ENCODE data around the gene NOPCHAP1.
A peak's percentile ranks its signal among the peaks of the same experiment; 100 is the strongest.
"Not testable (repeated sequence)": the region's sequence is repeated elsewhere in the genome, so short reads cannot be mapped to it uniquely, and the experiment has no call there.

NOPCHAP1 gene

GRCh38 chr12:104986022-104986941 is at the start of gene NOPCHAP1:
Gene NOPCHAP1, plus strand, starts transcription at chr12:104986316. Its CDS starts 37 bp downstream, at chr12:104986353.
- DNase-seq (ENCODE audit: low read depth in 2 of 2): peak; percentile 83 to 84

GRCh38 chr12:104938371-104938770 is 47.7 kb upstream of the NOPCHAP1 start:
- no peak for DNase-seq (ENCODE audit: low read depth in 2 of 2)

GRCh38 chr12:104939089-104939488 is 47.0 kb upstream of the NOPCHAP1 start:
- no peak for DNase-seq (ENCODE audit: low read depth in 2 of 2)

GRCh38 chr12:104941454-104941853 is 44.7 kb upstream of the NOPCHAP1 start:
- no peak for DNase-seq (ENCODE audit: low read depth in 2 of 2)

GRCh38 chr12:104942075-104942474 is 44.0 kb upstream of the NOPCHAP1 start:
- no peak for DNase-seq (ENCODE audit: low read depth in 2 of 2)

- DNase-seq (ENCODE audit: low read depth in 2 of 2): not testable (repeated sequence)
Observed at GRCh38 chr12:104943401-104943800, 42.7 kb upstream of the NOPCHAP1 start.

- DNase-seq (ENCODE audit: low read depth in 2 of 2): no peak
Observed at GRCh38 chr12:104944252-104944651, 41.9 kb upstream of the NOPCHAP1 start.

- not testable (repeated sequence) for DNase-seq (ENCODE audit: low read depth in 2 of 2)
Observed at GRCh38 chr12:104948716-104949115, 37.4 kb upstream of the NOPCHAP1 start.

- no peak for DNase-seq (ENCODE audit: low read depth in 2 of 2)
Observed at GRCh38 chr12:104951759-104952509, 34.2 kb upstream of the NOPCHAP1 start.

GRCh38 chr12:104952816-104953215 is 33.3 kb upstream of the NOPCHAP1 start:
- no peak for DNase-seq (ENCODE audit: low read depth in 2 of 2)

- DNase-seq (ENCODE audit: low read depth in 2 of 2): no peak
Observed at GRCh38 chr12:104953323-104953722, 32.8 kb upstream of the NOPCHAP1 start.

GRCh38 chr12:104955703-104956102 is 30.4 kb upstream of the NOPCHAP1 start:
- no peak for DNase-seq (ENCODE audit: low read depth in 2 of 2)

GRCh38 chr12:104956870-104957718 is 29.0 kb upstream of the NOPCHAP1 start:
- no peak for DNase-seq (ENCODE audit: low read depth in 2 of 2)

GRCh38 chr12:104957719-104958000 is 28.5 kb upstream of the NOPCHAP1 start:
- peak in 1 of 2 donors; percentile 15 for DNase-seq (ENCODE audit: low read depth in 2 of 2)

- DNase-seq (ENCODE audit: low read depth in 2 of 2): peak; percentile 62 to 76
Observed at GRCh38 chr12:104958001-104958804, 27.9 kb upstream of the NOPCHAP1 start, which contains the start of gene SLC41A2. Gene SLC41A2, minus strand, starts transcription at chr12:104958290. Its CDS starts 29,763 bp downstream, at chr12:104928527.

- DNase-seq (ENCODE audit: low read depth in 2 of 2): no peak
Observed at GRCh38 chr12:104958805-104959334, 27.2 kb upstream of the NOPCHAP1 start.

GRCh38 chr12:104959335-104959841 is 26.7 kb upstream of the NOPCHAP1 start:
- DNase-seq (ENCODE audit: low read depth in 2 of 2): no peak

- DNase-seq (ENCODE audit: low read depth in 2 of 2): no peak
Observed at GRCh38 chr12:104960464-104960863, 25.7 kb upstream of the NOPCHAP1 start.

- DNase-seq (ENCODE audit: low read depth in 2 of 2): no peak
Observed at GRCh38 chr12:104963757-104964156, 22.4 kb upstream of the NOPCHAP1 start.

- no peak for DNase-seq (ENCODE audit: low read depth in 2 of 2)
Observed at GRCh38 chr12:104964167-104964855, 21.8 kb upstream of the NOPCHAP1 start.
